Stimulated activated naive CD8-positive, alpha-beta T cell treated with anti-CD3 and anti-CD28 coated beads, Interleukin-15, amount 100 ng/mL, for 72 hours (primary cell): ENCODE measurements around the gene RSPH6A.

Experiments used
- ATAC-seq: fragments of 150-1000 bp; cut with Tn5 transposase; 2 replicates; pipeline ENCODE4 v1.10.0; 2021; ENCODE audit warnings: mild to moderate bottlenecking, moderate library complexity
- DNase-seq, 2 donors: peaks; one replicate each; pipeline ENCODE4 v3.0.0; 2021 to 2022
- H3K27ac Mint-ChIP-seq, 2 donors: one replicate each; pipeline ENCODE4 v1.8.0; 2022; ENCODE audit warnings: mild to moderate bottlenecking in 2 of 2, mixed read lengths in 2 of 2, moderate library complexity in 2 of 2
- H3K27me3 Mint-ChIP-seq: one replicate; pipeline ENCODE4 v1.8.0; 2022; ENCODE audit warnings: mixed read lengths
- H3K4me1 Mint-ChIP-seq: one replicate; pipeline ENCODE4 v1.8.0; 2022; ENCODE audit warnings: mild to moderate bottlenecking, mixed read lengths
- H3K4me3 Mint-ChIP-seq, 2 donors: one replicate each; pipeline ENCODE4 v1.8.0; 2022; ENCODE audit warnings: mild to moderate bottlenecking in 2 of 2, mixed read lengths in 2 of 2, moderate library complexity in 1 of 2
- H3K9me3 Mint-ChIP-seq, 2 donors: one replicate each; pipeline ENCODE4 v1.8.0; 2022; ENCODE audit warnings: mixed read lengths in 2 of 2

The RSPH6A gene

GRCh38 chr19:45780448-45781213 lies 34.5 kb downstream of the RSPH6A start:
- DNase-seq (no peak), ATAC-seq (no peak)
- no peaks in the 10 kb centered on the region for H3K9me3 Mint-ChIP-seq
- H3K27ac Mint-ChIP-seq: no peak overlapping the region
- H3K4me3 Mint-ChIP-seq: no peak overlapping the region
- peaks cover 23% of the 10 kb centered on the region for H3K4me1 Mint-ChIP-seq
- H3K27me3 Mint-ChIP-seq: peaks cover 72% of the 10 kb centered on the region

GRCh38 chr19:45780146-45780447 lies 35.0 kb downstream of the RSPH6A start:
- Mint-ChIP-seq H3K27me3 (peaks cover 72% of the 10 kb centered on the region), H3K27ac (no peak overlapping the region), H3K9me3 (no peaks in the 10 kb centered on the region), H3K4me3 (no peak overlapping the region), H3K4me1 (peaks cover 23% of the 10 kb centered on the region)
- DNase-seq (no peak), ATAC-seq (no peak)

- DNase-seq (peak; percentile 91 to 92), ATAC-seq (peak; percentile 91)
- H3K27me3 Mint-ChIP-seq: peaks cover 72% of the 10 kb centered on the region
- H3K9me3 Mint-ChIP-seq: no peaks in the 10 kb centered on the region
- no peak overlapping the region for H3K27ac Mint-ChIP-seq
- peaks cover 23% of the 10 kb centered on the region for H3K4me1 Mint-ChIP-seq
- H3K4me3 Mint-ChIP-seq: peak overlapping the region; percentile 79 to 82
These were observed 35.6 kb downstream of the RSPH6A start for GRCh38 chr19:45779231-45780145.

- Mint-ChIP-seq H3K4me1 (peaks cover 23% of the 10 kb centered on the region), H3K4me3 (peak overlapping the region in 1 of 2 donors; percentile 82), H3K27ac (no peak overlapping the region), H3K27me3 (peaks cover 63% of the 10 kb centered on the region), H3K9me3 (no peaks in the 10 kb centered on the region)
- DNase-seq (no peak), ATAC-seq (no peak)
These were observed 37.0 kb downstream of the RSPH6A start for GRCh38 chr19:45778010-45778661.

GRCh38 chr19:45777395-45777961 lies 37.6 kb downstream of the RSPH6A start:
- peaks cover 23% of the 10 kb centered on the region for H3K4me1 Mint-ChIP-seq
- no peaks in the 10 kb centered on the region for H3K9me3 Mint-ChIP-seq
- ATAC-seq: no peak
- H3K4me3 Mint-ChIP-seq: no peak overlapping the region
- DNase-seq: no peak
- H3K27me3 Mint-ChIP-seq: peaks cover 67% of the 10 kb centered on the region
- no peak overlapping the region for H3K27ac Mint-ChIP-seq

- Mint-ChIP-seq H3K4me3 (no peak overlapping the region), H3K4me1 (peaks cover 32% of the 10 kb centered on the region), H3K27ac (no peak overlapping the region), H3K27me3 (peaks cover 65% of the 10 kb centered on the region), H3K9me3 (no peaks in the 10 kb centered on the region)
- ATAC-seq (no peak), DNase-seq (no peak)
These were observed 40.3 kb downstream of the RSPH6A start for GRCh38 chr19:45774765-45775164.

GRCh38 chr19:45773384-45773783 lies 41.7 kb downstream of the RSPH6A start:
- Mint-ChIP-seq H3K4me3 (no peak overlapping the region), H3K27me3 (peaks cover 51% of the 10 kb centered on the region), H3K4me1 (peaks cover 23% of the 10 kb centered on the region), H3K27ac (no peak overlapping the region), H3K9me3 (no peaks in the 10 kb centered on the region)
- ATAC-seq: no peak
- no peak for DNase-seq

- H3K4me1 Mint-ChIP-seq: peaks cover 24% of the 10 kb centered on the region
- DNase-seq (no peak), ATAC-seq (no peak)
- H3K9me3 Mint-ChIP-seq: no peaks in the 10 kb centered on the region
- no peak overlapping the region for H3K4me3 Mint-ChIP-seq
- peaks cover 49% of the 10 kb centered on the region for H3K27me3 Mint-ChIP-seq
- H3K27ac Mint-ChIP-seq: no peak overlapping the region
These were observed 42.2 kb downstream of the RSPH6A start for GRCh38 chr19:45772912-45773311.

GRCh38 chr19:45772130-45772840 lies 42.8 kb downstream of the RSPH6A start:
- no peak for ATAC-seq
- no peaks in the 10 kb centered on the region for H3K9me3 Mint-ChIP-seq
- peaks cover 30% of the 10 kb centered on the region for H3K4me1 Mint-ChIP-seq
- no peak overlapping the region for H3K27ac Mint-ChIP-seq
- peaks cover 49% of the 10 kb centered on the region for H3K27me3 Mint-ChIP-seq
- no peak overlapping the region for H3K4me3 Mint-ChIP-seq
- DNase-seq: no peak

GRCh38 chr19:45771311-45771933 lies 43.7 kb downstream of the RSPH6A start:
- Mint-ChIP-seq H3K27ac (no peak overlapping the region), H3K27me3 (peaks cover 47% of the 10 kb centered on the region), H3K4me1 (peaks cover 33% of the 10 kb centered on the region), H3K4me3 (peak overlapping the region; percentile 12 to 37), H3K9me3 (no peaks in the 10 kb centered on the region)
- no peak for ATAC-seq
- no peak for DNase-seq

GRCh38 chr19:45770192-45771101 lies 44.7 kb downstream of the RSPH6A start:
- H3K27ac Mint-ChIP-seq: peak overlapping the region; percentile 65 to 69
- peaks cover 55% of the 10 kb centered on the region for H3K27me3 Mint-ChIP-seq
- DNase-seq (peak; percentile 90 to 92), ATAC-seq (peak; percentile 80)
- peaks cover 33% of the 10 kb centered on the region for H3K4me1 Mint-ChIP-seq
- no peaks in the 10 kb centered on the region for H3K9me3 Mint-ChIP-seq
- H3K4me3 Mint-ChIP-seq: peak overlapping the region; percentile 94 to 95

GRCh38 chr19:45769821-45770191 lies 45.3 kb downstream of the RSPH6A start:
- ATAC-seq: peak; percentile 56
- Mint-ChIP-seq H3K27me3 (peaks cover 62% of the 10 kb centered on the region), H3K9me3 (no peaks in the 10 kb centered on the region), H3K27ac (no peak overlapping the region), H3K4me1 (peaks cover 33% of the 10 kb centered on the region), H3K4me3 (peak overlapping the region; percentile 94 to 95)
- peak; percentile 71 to 76 for DNase-seq

- peak; percentile 74 for ATAC-seq
- peak; percentile 98 to 99 for DNase-seq
- Mint-ChIP-seq H3K4me3 (peak within 1 kb of the TSS; percentile 94 to 95), H3K4me1 (peaks cover 33% of the 10 kb centered on the region), H3K27me3 (peaks cover 68% of the 10 kb centered on the region), H3K27ac (peak within 1 kb of the TSS; percentile 65 to 86), H3K9me3 (no peaks in the 10 kb centered on the region)
These were observed 45.9 kb downstream of the RSPH6A start, which contains the start of gene SIX5 for GRCh38 chr19:45768984-45769782. TSS of gene SIX5 (minus strand) at chr19:45769252. CDS start at chr19:45768844, 408 bp downstream.
